Left ventricle myocardium inferior (tissue), 1 donor: ENCODE measurements around the gene CDKL5. TPM values are rescaled to one million over a fixed set of nuclear protein-coding genes. Genes with fewer than 3 reads are reported as not detected.

Experiments
- DNase-seq: peaks from one replicate; pipeline ENCODE4 v3.0.0-alpha.2; 2020
- H3K27ac ChIP-seq: fragments of 200-600 bp; replicated peaks from 2 replicates; pipeline ENCODE4 v1.8.0; 2021
- H3K27me3 ChIP-seq: fragments of 200-600 bp; 2 replicates; pipeline ENCODE4 v1.8.0; 2021; ENCODE audit warnings: low read depth
- H3K36me3 ChIP-seq: fragments of 200-600 bp; 2 replicates; pipeline ENCODE4 v1.8.0; 2021
- H3K4me1 ChIP-seq: fragments of 200-600 bp; 2 replicates; pipeline ENCODE4 v1.8.0; 2021
- H3K4me3 ChIP-seq: fragments of 200-600 bp; 2 replicates; pipeline ENCODE4 v1.8.0; 2021; ENCODE audit warnings: mild to moderate bottlenecking, moderate library complexity
- H3K9me3 ChIP-seq: fragments of 200-600 bp; replicated peaks from 2 replicates; pipeline ENCODE4 v1.8.0; 2021
- intact Hi-C: fragments of 100-400 bp; cut with micrococcal nuclease; formaldehyde crosslinking; loops from one replicate; pipeline ENCODE4 v1.11.0; 2022
- total RNA-seq: library from RNA; stranded (reverse); fragmentation: NEBNext Ultra II Directional; extraction: Animal tissue kit (Norgen Biotek cat#: 25700); gene quantifications from one replicate; pipeline ENCODE4 v1.2.1, GENCODE V29; 2021
- TF ChIP-seq, protein P1 (sequence below): fragments of 200-600 bp; IDR thresholded peaks from 2 replicates; pipeline ENCODE4 v1.8.0; 2021; ENCODE audit warnings: antibody characterized with exemption, mild to moderate bottlenecking, borderline replicate concordance
- donor health status: DM: no; HTN: yes; CAD: no; lungs with severe emphysema.

CDKL5 gene
- total RNA-seq, 1 donor from 2014 or later, result 9.3 TPM

DNA sequence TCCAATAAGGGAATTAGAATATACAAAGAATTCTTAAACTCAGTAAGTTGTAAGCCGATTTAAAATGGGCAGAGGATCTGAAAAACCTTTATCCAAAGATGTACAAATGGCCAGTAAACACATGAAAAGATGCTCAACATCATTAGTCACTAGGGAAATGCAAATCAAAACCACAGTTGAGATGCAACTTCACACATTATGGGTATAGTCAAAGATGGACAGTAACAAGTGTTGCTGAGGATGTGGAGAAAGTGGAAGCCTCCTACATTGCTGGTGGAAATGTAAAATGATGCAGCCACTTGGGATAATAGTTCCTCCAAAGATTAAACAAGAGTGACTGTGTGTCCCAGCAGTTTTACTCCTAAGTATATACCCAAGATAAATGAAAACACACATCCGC, 213.9 kb downstream of the CDKL5 start:
- intact Hi-C loops, result no loop called here

DNA sequence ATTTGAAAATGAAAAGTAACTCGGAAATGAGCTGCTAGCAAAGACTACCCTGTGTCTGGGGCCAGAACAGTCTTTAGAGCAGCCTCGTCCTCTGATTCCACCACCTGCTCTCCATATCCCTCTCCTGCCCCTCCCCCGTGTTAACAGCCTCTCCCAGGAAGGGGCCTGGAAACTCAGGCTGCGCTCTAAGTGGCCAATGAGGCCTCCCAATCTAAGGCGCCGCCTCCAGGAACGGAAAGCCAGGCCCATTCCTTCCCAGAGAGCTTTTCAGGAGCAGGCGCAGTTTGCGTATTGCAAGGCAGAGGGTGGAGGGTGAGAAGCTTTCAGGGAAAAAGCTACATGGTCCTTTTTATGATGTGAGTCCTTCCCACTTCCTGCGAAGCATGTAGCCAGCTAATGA, 215.3 kb downstream of the CDKL5 start:
- Histone ChIP-seq H3K9me3 (no peaks in the 10 kb centered on the region), H3K27ac (no peak overlapping the region), H3K27me3 (no peaks in the 10 kb centered on the region), H3K36me3 (no peaks in the 10 kb centered on the region), H3K4me3 (no peak overlapping the region), H3K4me1 (no peaks in the 10 kb centered on the region)
- TF ChIP-seq, protein P1, sequence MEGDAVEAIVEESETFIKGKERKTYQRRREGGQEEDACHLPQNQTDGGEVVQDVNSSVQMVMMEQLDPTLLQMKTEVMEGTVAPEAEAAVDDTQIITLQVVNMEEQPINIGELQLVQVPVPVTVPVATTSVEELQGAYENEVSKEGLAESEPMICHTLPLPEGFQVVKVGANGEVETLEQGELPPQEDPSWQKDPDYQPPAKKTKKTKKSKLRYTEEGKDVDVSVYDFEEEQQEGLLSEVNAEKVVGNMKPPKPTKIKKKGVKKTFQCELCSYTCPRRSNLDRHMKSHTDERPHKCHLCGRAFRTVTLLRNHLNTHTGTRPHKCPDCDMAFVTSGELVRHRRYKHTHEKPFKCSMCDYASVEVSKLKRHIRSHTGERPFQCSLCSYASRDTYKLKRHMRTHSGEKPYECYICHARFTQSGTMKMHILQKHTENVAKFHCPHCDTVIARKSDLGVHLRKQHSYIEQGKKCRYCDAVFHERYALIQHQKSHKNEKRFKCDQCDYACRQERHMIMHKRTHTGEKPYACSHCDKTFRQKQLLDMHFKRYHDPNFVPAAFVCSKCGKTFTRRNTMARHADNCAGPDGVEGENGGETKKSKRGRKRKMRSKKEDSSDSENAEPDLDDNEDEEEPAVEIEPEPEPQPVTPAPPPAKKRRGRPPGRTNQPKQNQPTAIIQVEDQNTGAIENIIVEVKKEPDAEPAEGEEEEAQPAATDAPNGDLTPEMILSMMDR, result no peak
- DNase-seq, result no peak
- intact Hi-C loops, result no loop called here

More for the DNA sequence above, 213.9 kb downstream of the CDKL5 start:
- no peak for DNase-seq
- Histone ChIP-seq H3K9me3 (no peaks in the 10 kb centered on the region), H3K27ac (no peak overlapping the region), H3K4me3 (no peak overlapping the region), H3K36me3 (no peaks in the 10 kb centered on the region), H3K4me1 (no peaks in the 10 kb centered on the region), H3K27me3 (no peaks in the 10 kb centered on the region)
- TF ChIP-seq, protein P1, result no peak

DNA sequence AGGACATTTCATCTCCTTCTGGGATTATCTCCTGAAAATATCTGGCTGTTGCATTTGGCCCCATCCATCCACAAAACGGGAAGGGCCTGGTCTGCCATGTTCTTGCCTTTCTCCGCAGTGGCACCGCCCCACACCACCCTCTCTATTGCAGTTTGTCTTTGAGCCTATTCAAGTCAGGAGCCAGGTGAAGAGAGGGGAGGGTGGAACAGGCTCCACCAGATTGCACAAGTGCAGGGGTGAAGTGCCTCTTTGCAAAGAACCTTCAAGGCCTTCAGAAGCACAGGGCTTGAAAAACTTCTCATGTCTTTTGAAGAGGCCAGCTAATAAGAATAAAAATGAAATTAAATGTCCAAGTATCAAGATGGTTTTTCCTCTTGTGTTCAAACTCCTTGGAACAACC, 217.8 kb downstream of the CDKL5 start:
- Histone ChIP-seq H3K9me3 (no peaks in the 10 kb centered on the region), H3K27me3 (no peaks in the 10 kb centered on the region), H3K36me3 (no peaks in the 10 kb centered on the region), H3K4me3 (no peak overlapping the region), H3K4me1 (no peaks in the 10 kb centered on the region), H3K27ac (no peak overlapping the region)
- TF ChIP-seq, protein P1, result no peak
- intact Hi-C loops, result no loop called here
- DNase-seq, result no peak

DNA sequence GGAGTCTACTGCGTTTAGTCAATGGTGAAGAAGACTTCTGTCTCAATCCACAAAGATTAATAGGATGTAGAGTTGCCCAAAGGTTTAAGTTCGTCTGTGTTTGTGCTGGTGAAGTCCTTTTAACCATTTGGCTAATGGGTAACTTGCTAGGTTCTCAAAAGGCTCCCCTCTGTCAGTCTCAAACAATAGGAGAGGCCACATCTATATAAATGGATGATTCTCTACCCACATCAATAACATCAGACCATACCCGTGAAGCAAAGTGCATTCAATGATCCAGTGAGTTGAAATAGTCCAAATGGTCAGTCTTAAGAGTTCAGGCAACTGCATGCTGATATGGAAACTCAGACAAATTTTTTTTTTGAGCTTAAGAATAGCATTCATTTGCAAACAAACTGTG, 218.4 kb downstream of the CDKL5 start:
- no peaks in the 10 kb centered on the region for H3K9me3 ChIP-seq
- H3K27ac ChIP-seq, result no peak overlapping the region
- intact Hi-C loops, result no loop called here
- H3K27me3 ChIP-seq, result no peaks in the 10 kb centered on the region
- no peak for DNase-seq
- no peak overlapping the region for H3K4me3 ChIP-seq
- no peaks in the 10 kb centered on the region for H3K4me1 ChIP-seq
- TF ChIP-seq, protein P1, result no peak
- no peaks in the 10 kb centered on the region for H3K36me3 ChIP-seq

DNA sequence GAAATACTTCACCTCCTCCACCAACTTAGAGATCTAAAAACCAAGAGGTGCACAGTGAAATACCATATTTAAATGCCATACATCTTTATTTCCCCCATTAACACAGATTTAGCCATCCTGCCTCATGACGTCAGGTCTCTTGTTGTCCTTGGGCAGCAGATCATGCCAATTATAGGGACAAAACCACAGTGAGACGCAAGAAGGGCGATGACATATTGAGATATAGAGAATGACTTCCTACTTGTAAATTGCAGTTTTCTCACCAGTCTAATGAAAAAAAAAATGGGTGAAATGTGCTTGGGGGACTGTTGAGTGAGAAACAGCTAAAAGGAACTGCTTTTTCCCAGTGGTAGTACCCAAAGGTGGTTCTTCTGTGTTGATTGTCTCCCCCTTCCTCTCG, 222.2 kb downstream of the CDKL5 start:
- Histone ChIP-seq H3K36me3 (no peaks in the 10 kb centered on the region), H3K4me3 (no peak overlapping the region), H3K27me3 (no peaks in the 10 kb centered on the region), H3K27ac (no peak overlapping the region), H3K4me1 (no peaks in the 10 kb centered on the region), H3K9me3 (no peaks in the 10 kb centered on the region)
- no peak for DNase-seq
- intact Hi-C loops, result no loop called here
- TF ChIP-seq, protein P1, result no peak

DNA sequence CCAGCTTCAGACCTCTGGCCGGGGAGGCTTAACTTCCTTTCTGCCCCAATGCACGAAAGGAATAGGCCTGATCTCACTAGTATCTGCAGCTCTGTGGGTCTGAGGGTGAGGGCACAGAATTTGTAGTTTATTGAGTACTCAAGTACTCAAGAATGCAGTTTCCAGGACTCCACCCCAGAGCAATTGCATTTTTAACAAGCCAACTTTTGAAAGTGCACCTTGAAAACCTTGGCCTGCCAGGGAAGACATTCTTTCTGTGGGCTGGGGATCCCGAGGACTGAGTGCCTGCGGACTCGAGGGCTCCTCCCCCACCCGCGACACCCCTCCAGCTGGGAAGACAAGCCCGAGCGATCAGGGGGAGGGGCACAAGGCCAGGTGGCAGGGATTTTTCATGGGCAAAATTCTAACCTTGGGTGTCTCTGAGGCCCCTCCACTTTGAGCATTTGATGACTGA, 224.1 kb downstream of the CDKL5 start:
- H3K4me1 ChIP-seq, result no peaks in the 10 kb centered on the region
- H3K27ac ChIP-seq, result no peak overlapping the region
- TF ChIP-seq, protein P1, result no peak
- intact Hi-C loops, result no loop called here
- no peaks in the 10 kb centered on the region for H3K9me3 ChIP-seq
- no peaks in the 10 kb centered on the region for H3K27me3 ChIP-seq
- DNase-seq, result no peak
- H3K36me3 ChIP-seq, result no peaks in the 10 kb centered on the region
- H3K4me3 ChIP-seq, result no peak overlapping the region
